Medulla oblongata (tissue), 1 donor: Measurements from ENCODE around the gene FUBP1.
A peak's percentile ranks its signal among the peaks of the same experiment; 100 is the strongest.
"Not testable (repeated sequence)": the region's sequence is repeated elsewhere in the genome, so short reads cannot be mapped to it uniquely, and the experiment has no call there.

Experiments used
- DNase-seq: peaks from one replicate; pipeline ENCODE4 v3.0.0-alpha.2; 2015; ENCODE audit errors: extremely low spot score

FUBP1 gene

GRCh38 chr1:77987919-77988318, 9.0 kb upstream of the FUBP1 start:
- no peak for DNase-seq

DNA sequence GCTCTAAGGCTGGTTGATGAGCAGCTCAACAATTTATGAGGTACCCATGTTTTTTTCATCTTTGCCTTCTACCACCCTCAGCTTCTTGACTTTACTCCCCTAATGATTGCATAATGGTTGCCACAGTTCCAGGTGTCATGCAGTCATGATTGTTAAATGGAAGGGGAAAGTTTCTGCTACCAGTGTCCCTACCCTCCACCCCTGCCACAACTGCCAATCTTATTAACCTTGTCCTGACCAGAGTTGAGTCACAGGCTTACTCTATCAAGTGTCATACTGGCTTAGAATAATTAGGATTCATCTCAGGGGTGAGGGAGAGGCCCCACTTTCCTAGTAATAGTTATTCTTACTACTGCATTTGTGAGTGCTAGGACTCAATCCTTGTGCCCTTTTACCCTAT, 7.9 kb upstream of the FUBP1 start:
- no peak for DNase-seq

- DNase-seq: no peak
These were observed 5.8 kb upstream of the FUBP1 start for GRCh38 chr1:77984629-77985028.

DNA sequence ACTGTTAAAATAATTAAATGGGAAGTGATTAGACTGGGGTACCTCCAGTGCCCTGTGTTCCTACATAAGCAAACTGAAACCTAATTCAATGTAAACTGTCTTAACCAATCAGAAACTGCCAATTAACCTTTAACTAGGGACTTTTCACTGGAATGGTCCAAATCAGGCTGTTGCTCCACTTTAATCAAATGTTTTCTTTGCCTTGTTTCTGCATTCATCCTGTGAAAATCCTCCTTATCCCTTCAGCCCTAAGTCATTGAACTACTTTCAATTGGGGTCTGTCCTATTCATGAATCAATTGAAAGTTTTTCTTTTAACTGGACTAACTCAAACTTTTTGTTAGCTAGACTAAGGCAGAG, 5.1 kb upstream of the FUBP1 start:
- DNase-seq: no peak

DNA sequence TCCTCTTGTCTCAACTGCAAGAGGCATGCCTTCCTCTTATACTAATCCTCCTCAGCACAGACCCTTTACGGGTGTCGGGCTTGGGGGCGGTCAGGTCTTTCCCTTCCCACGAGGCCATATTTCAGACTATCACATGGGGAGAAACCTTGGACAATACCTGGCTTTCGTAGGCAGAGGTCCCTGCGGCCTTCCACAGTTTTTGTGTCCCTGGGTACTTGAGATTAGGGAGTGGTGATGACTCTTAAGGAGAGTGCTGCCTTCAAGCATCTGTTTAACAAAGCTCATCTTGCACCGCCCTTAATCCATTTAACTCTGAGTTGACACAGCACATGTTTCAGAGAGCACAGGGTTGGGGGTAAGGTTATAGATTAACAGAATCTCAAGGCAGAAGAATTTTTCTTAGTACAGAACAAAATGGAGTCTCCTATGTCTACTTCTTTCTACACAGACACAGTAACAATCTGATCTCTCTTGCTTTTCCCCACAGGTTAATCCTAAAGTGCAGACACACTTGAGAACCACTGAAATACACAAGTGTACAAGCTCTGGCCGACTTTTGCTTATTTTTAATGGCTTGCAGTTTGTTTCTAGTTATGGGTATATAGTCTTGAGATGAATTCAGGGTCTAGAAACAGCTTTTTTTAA, 4.6 kb upstream of the FUBP1 start:
- not testable (repeated sequence) for DNase-seq

GRCh38 chr1:77978293-77978968, 441 bp downstream of the FUBP1 start:
- peak; percentile 87 for DNase-seq

GRCh38 chr1:77977989-77978292, 931 bp downstream of the FUBP1 start:
- DNase-seq: no peak

DNA sequence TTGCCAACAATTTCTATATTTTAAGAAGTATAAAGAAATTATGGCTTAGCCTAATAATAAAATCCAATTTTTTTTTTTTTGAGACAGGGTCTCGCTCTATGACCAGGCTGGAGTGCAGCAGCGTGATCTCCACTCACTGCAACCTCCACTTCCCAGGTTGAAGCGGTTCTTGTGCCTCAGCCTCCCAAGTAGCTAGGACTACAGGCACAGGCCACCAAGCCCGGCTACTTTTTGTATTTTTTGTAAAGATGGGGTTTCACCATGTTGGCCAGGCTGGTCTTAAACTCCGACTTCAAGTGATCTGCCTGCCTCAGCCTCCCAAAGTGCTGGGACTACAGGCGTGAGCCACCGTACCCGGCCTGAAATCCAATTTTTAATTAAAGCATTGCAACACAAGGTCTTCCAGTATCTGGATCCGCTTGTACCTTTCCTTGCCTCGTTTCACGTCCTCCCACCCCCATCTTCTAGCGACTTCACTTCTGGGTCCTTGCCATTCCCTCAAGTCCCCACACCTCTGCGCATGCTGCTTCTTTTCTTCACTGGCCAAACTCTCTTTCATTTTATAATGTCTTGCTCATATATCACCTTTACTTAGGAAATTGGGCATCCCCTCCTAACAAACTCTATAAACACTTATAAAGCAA, 2.3 kb downstream of the FUBP1 start:
- DNase-seq: no peak

- no peak for DNase-seq
These were observed 3.0 kb downstream of the FUBP1 start for GRCh38 chr1:77975907-77976306.

DNA sequence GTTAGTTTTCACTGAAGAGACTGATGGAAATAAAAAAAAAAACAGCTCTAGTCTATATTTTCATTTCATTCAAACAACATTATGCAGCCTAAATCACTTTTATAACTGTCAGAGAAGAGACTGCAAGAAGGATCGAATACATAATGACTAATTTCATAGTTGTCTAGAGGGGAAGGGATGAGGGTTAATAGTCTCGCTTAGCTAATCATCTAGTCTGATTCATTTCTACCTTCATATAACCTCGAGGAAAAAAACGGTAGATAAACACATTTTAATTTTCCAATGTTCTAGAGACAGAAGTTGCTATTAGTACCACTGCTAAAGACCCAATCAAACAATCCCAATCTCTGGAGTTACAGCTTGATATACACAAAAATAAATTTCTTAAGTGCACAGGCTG, 3.5 kb downstream of the FUBP1 start:
- DNase-seq: no peak

DNA sequence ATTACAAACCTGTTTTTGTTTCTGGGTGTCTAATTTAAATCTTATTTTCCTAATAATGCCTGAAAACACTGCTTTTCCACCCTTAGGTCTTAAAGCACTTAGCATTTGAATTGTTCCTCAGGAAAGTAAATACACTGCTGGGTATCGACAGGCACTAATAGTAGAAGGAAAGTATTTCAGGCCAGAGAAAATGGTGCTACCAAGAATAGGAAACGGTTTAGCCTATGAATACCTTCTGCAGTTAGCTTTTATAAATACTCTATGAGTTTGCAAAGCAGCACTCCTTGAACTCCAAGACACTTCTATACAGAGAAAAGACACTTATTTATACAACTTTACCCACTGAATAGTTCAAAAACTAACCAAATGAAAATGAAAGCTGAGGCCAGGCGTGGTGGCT, 6.8 kb downstream of the FUBP1 start:
- no peak for DNase-seq

- no peak for DNase-seq
These were observed 8.7 kb downstream of the FUBP1 start for GRCh38 chr1:77970192-77970591.

DNA sequence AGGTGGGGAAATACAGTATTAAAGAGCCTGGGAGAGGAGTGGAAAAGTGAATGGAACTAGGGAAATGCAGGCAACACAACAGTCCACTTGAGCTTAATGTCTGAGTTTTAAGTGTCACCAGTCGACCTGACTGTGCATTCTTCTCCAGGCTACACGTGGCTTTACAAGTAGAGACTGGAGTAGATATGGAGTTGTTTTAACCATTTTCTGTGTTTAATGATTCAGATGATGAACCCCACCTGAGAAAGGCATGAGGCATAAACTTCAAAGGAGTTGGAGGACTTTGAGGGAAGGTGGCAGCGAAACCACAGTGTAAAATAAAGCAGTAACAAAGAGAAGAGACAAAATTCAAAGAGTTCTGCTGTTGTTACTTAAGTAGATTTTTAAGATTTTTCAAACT, 12.6 kb downstream of the FUBP1 start:
- DNase-seq: no peak

GRCh38 chr1:77961392-77961791, 17.5 kb downstream of the FUBP1 start:
- no peak for DNase-seq

DNA sequence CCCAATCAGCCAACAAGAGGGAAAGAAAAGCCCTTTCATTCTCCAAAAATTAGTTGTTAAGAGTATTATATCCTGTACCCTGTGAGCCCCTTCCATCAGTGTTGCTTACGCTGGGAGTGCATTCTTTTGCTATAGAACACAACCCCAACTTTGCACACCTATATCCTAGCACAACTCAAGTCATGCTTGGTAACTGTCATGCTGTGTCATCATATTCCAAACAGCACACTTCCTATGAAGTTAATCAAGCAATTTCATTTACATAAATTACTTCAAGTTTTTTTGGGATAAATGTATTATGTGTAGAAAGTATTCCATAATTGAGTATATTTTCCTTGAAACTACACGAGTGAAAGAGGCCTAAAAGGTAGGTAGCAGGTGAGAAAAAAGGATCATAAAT, 20.0 kb downstream of the FUBP1 start:
- no peak for DNase-seq

GRCh38 chr1:77958391-77958790, 20.5 kb downstream of the FUBP1 start:
- DNase-seq: no peak

DNA sequence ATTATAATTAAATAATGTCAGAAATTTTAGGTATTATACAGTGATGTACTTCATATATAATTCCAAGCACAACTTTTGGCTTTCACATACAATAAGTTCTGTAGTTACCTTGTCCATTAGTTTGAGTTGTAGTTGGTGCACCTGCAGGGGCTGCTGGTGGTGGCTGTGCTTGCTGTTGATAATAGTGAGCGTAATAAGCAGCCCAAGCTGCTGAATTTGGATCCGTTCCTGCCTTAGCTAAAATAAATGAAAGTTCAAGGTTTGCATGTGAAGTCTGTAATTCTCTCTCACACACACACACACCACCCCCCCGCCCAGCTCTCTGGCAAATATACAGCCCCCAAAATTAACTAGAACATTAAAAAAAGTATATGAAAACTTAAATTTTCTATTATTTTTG, 22.4 kb downstream of the FUBP1 start:
- DNase-seq: no peak

DNA sequence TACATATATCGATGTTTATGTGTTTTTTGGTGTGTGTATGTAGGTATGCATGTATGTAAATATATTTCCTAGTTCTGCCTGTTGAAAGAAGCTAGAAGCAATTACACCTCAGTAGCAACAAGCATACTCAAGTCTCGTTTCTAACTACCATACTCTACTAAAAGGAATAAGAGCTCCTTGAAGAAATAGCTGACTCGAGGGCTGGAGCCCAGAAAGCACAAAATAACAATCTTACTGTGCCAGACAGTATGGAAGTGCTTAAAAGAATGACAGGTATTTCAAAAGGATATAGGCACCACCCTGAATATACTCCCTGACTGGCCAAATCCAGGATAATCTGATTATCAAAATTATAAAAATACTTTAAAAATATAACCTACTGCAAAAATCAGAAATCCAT, 23.2 kb downstream of the FUBP1 start:
- no peak for DNase-seq

DNA sequence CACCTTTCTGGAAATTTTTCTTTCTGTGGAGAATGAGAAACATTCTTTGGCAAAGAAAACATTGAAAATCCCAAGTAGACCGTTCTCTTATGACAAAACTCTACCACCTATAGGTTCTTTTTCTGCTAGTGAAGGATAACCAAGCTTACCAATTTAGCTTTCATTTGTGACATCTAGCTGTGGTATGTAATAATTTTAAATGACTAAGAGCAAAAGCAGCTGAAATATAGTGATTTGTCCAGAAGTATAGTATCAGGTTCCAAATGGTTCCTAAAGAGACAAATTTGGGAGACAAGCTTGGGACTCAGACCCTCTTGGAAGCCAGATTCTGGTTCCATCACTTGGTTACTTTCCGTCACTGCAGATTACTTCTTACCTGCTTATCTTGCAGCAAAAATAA, 24.4 kb downstream of the FUBP1 start:
- no peak for DNase-seq

- no peak for DNase-seq
These were observed 25.0 kb downstream of the FUBP1 start for GRCh38 chr1:77953907-77954306.

- DNase-seq: no peak
These were observed 27.5 kb downstream of the FUBP1 start for GRCh38 chr1:77951328-77951727.

DNA sequence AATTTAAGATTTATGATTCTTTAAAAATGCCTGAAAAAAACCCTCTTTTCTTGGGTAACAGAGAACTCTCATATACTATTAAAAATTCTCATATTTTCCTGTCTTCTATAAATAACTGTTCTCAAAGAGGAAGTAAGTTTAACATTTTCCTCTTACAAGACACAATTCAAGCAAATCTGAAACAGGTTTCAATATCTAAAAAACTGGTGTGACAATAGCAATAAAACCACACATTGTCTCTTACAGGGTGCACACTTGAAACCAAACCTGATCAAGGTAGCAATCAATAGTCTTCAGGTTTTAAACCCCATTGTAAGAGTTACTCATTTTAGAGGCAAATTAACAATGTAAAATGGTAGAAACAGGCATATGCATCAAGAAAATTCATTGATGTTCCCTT, 28.0 kb downstream of the FUBP1 start:
- no peak for DNase-seq

DNA sequence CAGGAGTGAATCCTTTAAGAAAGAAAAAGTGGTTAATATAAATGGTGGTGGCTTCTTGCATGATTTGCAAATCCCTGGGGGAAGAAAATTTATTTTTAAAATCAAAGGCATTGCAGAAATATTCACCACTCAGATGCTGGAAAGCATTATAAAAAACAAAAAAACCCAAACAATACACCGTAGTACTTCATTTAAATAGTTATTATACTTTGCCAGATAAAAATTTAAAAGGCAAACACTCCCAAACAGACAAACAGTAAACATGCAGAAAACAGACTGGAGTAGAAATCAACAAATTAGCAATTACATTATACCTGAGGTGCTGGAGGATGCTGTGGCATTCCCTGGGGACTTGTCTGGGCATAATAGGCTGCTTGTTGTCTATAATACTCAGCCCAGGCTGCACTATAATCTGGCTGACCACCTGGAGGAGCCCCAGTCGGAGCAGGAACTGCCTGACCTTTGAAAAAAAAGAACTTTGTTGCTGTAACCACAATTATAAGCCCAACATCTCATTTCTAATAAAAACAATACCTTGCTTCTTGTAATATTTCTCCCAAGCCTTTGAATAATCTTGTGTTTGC, 29.9 kb downstream of the FUBP1 start:
- peak; percentile 22 for DNase-seq
